HEK293 (cell line): ENCODE data around the gene SKIC8.
A peak's percentile ranks its signal among the peaks of the same experiment; 100 is the strongest.

Experiments
- CTCF ChIA-PET: fragments of 350-600 bp; formaldehyde crosslinking; extraction: SDS; loops from one replicate; lab custom pipeline; 2021; ENCODE audit warnings: antibody characterized with exemption; lab: Yijun Ruan, JAX
- POLR2A ChIA-PET: fragments of 300-600 bp; formaldehyde crosslinking; extraction: SDS; loops from one replicate; lab custom pipeline; 2020; ENCODE audit warnings: antibody characterized with exemption, inconsistent platforms; lab: Yijun Ruan, JAX
- H3K27ac ChIP-seq: fragments of 200-500 bp; sonication (Bioruptor generic); 2 replicates; pipeline ENCODE4 v1.5.1; 2014; ENCODE audit warnings: low read depth, low read length, control low read depth, inconsistent platforms; ENCODE audit errors: extremely low read depth
- H3K36me3 ChIP-seq, 2 experiments: fragments of 200-500 bp in 1 of 2; sonication (Bioruptor generic) in 1 of 2; 1 replicate in 1 of 2; 2 replicates in 1 of 2; pipeline ENCODE4 v1.5.1; 2014 to 2017; ENCODE audit warnings: inconsistent platforms in 2 of 2, low read length in 2 of 2; ENCODE audit not compliant: control insufficient read depth in 2 of 2, insufficient read depth in 1 of 2
- H3K4me1 ChIP-seq: fragments of 200-500 bp; sonication (Bioruptor generic); 2 replicates; pipeline ENCODE4 v1.5.1; 2014; ENCODE audit warnings: mild to moderate bottlenecking, low read length, inconsistent platforms; ENCODE audit not compliant: control insufficient read depth, insufficient read depth
- H3K4me3 ChIP-seq: 2 replicates; pipeline ENCODE4 v1.5.1; 2011; ENCODE audit warnings: low read depth, mild to moderate bottlenecking, control low read depth, low read length, moderate library complexity
- H3K9me3 ChIP-seq: fragments of 200-500 bp; sonication (Bioruptor generic); 2 replicates; pipeline ENCODE4 v1.5.1; 2014; ENCODE audit warnings: low read depth, low read length, inconsistent platforms; ENCODE audit not compliant: control insufficient read depth, insufficient read depth
- ZNF146 ChIP-seq: fragments of 450-650 bp; formaldehyde crosslinking; IDR thresholded peaks from 2 replicates; pipeline ENCODE4 v1.5.1; 2016; ENCODE audit warnings: missing biosample characterization, missing genetic modification characterization
- ZNF350 ChIP-seq: fragments of 450-650 bp; formaldehyde crosslinking; IDR thresholded peaks from 2 replicates; pipeline ENCODE4 v1.5.0; 2017; ENCODE audit warnings: missing biosample characterization, mild to moderate bottlenecking, missing genetic modification characterization
- ZNF37A ChIP-seq: fragments of 450-650 bp; IDR thresholded peaks from 2 replicates; pipeline ENCODE4 v1.5.1; 2018; ENCODE audit warnings: missing biosample characterization, missing genetic modification characterization
- ZNF548 ChIP-seq: fragments of 450-650 bp; formaldehyde crosslinking; IDR thresholded peaks from 2 replicates; pipeline ENCODE4 v1.5.1; 2016; ENCODE audit warnings: missing biosample characterization, missing genetic modification characterization
- ZNF792 ChIP-seq: fragments of 450-650 bp; formaldehyde crosslinking; IDR thresholded peaks from 2 replicates; pipeline ENCODE4 v1.5.1; 2016; ENCODE audit warnings: missing biosample characterization, missing genetic modification characterization
- ZNF830 ChIP-seq: fragments of 450-650 bp; IDR thresholded peaks from 2 replicates; pipeline ENCODE4 v1.5.0; 2018; ENCODE audit warnings: missing biosample characterization, missing genetic modification characterization, low read depth, mild to moderate bottlenecking, moderate library complexity
- TF ChIP-seq, protein P1 (sequence below): fragments of 450-650 bp; formaldehyde crosslinking; IDR thresholded peaks from 2 replicates; pipeline ENCODE4 v1.5.1; 2016; ENCODE audit warnings: missing biosample characterization, missing genetic modification characterization
- TF ChIP-seq, protein P2 (sequence below): fragments of 450-650 bp; formaldehyde crosslinking; IDR thresholded peaks from 2 replicates; pipeline ENCODE4 v1.5.1; 2016; ENCODE audit warnings: missing biosample characterization, missing genetic modification characterization
- TF ChIP-seq, protein P3 (sequence below): fragments of 450-650 bp; formaldehyde crosslinking; IDR thresholded peaks from 2 replicates; pipeline ENCODE4 v1.5.1; 2016; ENCODE audit warnings: missing biosample characterization, missing genetic modification characterization
- TF ChIP-seq, protein P4 (sequence below): fragments of 450-650 bp; formaldehyde crosslinking; IDR thresholded peaks from 2 replicates; pipeline ENCODE4 v1.5.0; 2017; ENCODE audit warnings: missing biosample characterization, missing genetic modification characterization, borderline replicate concordance
- TF ChIP-seq, protein P5 (sequence below): fragments of 450-650 bp; formaldehyde crosslinking; IDR thresholded peaks from 2 replicates; pipeline ENCODE4 v1.5.1; 2017; ENCODE audit warnings: missing biosample characterization, missing genetic modification characterization
- TF ChIP-seq, protein P6 (sequence below): fragments of 450-650 bp; formaldehyde crosslinking; IDR thresholded peaks from 2 replicates; pipeline ENCODE4 v1.5.1; 2016; ENCODE audit warnings: missing biosample characterization, missing genetic modification characterization

SKIC8 gene

DNA sequence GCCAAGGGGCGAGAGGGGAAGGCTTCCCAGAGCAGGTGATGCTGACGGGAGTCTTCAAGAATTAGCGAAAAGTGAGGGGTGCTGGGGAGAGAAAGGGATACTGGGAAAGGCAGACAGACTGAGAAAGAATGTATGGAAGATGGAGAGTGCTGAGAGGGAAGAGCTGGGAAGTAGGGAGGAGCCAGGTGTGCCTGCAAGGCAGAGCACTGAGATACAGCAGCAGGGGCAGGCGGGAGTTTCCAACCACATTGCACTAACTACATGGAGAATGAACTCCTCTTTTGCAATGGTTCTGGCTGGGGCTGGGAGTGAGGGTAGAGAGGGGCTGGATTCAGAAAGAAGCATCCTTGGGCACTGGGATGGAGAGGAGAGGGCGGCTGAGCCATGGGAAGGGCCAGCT lies 24.7 kb upstream of the SKIC8 start:
- TF ChIP-seq ZNF37A (no peak), ZNF792 (tag by site-specific recombination) (no peak), ZNF548 (tag by site-specific recombination) (no peak)
- TF ChIP-seq, protein P1, sequence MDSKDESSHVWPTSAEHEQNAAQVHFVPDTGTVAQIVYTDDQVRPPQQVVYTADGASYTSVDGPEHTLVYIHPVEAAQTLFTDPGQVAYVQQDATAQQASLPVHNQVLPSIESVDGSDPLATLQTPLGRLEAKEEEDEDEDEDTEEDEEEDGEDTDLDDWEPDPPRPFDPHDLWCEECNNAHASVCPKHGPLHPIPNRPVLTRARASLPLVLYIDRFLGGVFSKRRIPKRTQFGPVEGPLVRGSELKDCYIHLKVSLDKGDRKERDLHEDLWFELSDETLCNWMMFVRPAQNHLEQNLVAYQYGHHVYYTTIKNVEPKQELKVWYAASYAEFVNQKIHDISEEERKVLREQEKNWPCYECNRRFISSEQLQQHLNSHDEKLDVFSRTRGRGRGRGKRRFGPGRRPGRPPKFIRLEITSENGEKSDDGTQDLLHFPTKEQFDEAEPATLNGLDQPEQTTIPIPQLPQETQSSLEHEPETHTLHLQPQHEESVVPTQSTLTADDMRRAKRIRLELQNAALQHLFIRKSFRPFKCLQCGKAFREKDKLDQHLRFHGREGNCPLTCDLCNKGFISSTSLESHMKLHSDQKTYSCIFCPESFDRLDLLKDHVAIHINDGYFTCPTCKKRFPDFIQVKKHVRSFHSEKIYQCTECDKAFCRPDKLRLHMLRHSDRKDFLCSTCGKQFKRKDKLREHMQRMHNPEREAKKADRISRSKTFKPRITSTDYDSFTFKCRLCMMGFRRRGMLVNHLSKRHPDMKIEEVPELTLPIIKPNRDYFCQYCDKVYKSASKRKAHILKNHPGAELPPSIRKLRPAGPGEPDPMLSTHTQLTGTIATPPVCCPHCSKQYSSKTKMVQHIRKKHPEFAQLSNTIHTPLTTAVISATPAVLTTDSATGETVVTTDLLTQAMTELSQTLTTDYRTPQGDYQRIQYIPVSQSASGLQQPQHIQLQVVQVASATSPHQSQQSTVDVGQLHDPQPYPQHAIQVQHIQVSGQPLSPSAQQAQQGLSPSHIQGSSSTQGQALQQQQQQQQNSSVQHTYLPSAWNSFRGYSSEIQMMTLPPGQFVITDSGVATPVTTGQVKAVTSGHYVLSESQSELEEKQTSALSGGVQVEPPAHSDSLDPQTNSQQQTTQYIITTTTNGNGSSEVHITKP (tag by site-specific recombination) = peak; percentile 58

DNA sequence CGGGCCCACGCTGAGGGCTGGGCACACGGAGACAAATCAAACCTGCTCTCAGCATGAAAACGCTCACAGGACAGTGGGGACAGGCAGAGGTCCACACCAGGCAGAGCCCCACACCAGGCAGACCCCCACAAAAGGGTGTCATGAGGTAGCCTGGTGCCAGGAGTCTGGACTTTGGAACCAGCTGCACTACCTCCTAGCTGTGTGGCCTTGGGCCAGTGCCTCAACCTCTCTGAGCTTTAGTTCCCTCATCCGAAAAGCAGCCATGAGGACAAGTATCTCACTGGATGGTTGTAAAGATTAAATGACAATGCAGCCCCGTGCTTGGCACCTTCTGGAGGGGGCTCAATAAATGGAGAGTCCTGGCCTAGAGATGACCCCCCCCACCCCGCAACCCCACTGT lies 24.3 kb upstream of the SKIC8 start:
- Histone ChIP-seq H3K4me3 (no peak overlapping the region), H3K36me3 (no peaks in the 10 kb centered on the region), H3K9me3 (no peaks in the 10 kb centered on the region), H3K4me1 (no peaks in the 10 kb centered on the region; the same call in 1 of the 2 replicates), H3K27ac (no peak overlapping the region)
- TF ChIP-seq, protein P2, sequence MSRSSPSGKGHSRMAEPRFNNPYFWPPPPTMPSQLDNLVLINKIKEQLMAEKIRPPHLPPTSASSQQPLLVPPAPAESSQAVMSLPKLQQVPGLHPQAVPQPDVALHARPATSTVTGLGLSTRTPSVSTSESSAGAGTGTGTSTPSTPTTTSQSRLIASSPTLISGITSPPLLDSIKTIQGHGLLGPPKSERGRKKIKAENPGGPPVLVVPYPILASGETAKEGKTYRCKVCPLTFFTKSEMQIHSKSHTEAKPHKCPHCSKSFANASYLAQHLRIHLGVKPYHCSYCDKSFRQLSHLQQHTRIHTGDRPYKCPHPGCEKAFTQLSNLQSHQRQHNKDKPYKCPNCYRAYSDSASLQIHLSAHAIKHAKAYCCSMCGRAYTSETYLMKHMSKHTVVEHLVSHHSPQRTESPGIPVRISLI (tag by site-specific recombination) = no peak
- TF ChIP-seq, protein P3, sequence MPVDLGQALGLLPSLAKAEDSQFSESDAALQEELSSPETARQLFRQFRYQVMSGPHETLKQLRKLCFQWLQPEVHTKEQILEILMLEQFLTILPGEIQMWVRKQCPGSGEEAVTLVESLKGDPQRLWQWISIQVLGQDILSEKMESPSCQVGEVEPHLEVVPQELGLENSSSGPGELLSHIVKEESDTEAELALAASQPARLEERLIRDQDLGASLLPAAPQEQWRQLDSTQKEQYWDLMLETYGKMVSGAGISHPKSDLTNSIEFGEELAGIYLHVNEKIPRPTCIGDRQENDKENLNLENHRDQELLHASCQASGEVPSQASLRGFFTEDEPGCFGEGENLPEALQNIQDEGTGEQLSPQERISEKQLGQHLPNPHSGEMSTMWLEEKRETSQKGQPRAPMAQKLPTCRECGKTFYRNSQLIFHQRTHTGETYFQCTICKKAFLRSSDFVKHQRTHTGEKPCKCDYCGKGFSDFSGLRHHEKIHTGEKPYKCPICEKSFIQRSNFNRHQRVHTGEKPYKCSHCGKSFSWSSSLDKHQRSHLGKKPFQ (tag by site-specific recombination) = no peak
- TF ChIP-seq, protein P4, sequence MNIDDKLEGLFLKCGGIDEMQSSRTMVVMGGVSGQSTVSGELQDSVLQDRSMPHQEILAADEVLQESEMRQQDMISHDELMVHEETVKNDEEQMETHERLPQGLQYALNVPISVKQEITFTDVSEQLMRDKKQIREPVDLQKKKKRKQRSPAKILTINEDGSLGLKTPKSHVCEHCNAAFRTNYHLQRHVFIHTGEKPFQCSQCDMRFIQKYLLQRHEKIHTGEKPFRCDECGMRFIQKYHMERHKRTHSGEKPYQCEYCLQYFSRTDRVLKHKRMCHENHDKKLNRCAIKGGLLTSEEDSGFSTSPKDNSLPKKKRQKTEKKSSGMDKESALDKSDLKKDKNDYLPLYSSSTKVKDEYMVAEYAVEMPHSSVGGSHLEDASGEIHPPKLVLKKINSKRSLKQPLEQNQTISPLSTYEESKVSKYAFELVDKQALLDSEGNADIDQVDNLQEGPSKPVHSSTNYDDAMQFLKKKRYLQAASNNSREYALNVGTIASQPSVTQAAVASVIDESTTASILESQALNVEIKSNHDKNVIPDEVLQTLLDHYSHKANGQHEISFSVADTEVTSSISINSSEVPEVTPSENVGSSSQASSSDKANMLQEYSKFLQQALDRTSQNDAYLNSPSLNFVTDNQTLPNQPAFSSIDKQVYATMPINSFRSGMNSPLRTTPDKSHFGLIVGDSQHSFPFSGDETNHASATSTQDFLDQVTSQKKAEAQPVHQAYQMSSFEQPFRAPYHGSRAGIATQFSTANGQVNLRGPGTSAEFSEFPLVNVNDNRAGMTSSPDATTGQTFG (tag by site-specific recombination) = no peak
- TF ChIP-seq ZNF830 (tag by site-specific recombination) (no peak), ZNF146 (tag by site-specific recombination) (no peak), ZNF350 (tag by site-specific recombination) (no peak), ZNF548 (tag by site-specific recombination) (no peak)
- TF ChIP-seq, protein P5, sequence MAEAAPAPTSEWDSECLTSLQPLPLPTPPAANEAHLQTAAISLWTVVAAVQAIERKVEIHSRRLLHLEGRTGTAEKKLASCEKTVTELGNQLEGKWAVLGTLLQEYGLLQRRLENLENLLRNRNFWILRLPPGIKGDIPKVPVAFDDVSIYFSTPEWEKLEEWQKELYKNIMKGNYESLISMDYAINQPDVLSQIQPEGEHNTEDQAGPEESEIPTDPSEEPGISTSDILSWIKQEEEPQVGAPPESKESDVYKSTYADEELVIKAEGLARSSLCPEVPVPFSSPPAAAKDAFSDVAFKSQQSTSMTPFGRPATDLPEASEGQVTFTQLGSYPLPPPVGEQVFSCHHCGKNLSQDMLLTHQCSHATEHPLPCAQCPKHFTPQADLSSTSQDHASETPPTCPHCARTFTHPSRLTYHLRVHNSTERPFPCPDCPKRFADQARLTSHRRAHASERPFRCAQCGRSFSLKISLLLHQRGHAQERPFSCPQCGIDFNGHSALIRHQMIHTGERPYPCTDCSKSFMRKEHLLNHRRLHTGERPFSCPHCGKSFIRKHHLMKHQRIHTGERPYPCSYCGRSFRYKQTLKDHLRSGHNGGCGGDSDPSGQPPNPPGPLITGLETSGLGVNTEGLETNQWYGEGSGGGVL (tag by site-specific recombination) = no peak
- TF ChIP-seq, protein P6, sequence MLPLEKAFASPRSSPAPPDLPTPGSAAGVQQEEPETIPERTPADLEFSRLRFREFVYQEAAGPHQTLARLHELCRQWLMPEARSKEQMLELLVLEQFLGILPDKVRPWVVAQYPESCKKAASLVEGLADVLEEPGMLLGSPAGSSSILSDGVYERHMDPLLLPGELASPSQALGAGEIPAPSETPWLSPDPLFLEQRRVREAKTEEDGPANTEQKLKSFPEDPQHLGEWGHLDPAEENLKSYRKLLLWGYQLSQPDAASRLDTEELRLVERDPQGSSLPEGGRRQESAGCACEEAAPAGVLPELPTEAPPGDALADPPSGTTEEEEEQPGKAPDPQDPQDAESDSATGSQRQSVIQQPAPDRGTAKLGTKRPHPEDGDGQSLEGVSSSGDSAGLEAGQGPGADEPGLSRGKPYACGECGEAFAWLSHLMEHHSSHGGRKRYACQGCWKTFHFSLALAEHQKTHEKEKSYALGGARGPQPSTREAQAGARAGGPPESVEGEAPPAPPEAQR (tag by site-specific recombination) = no peak
- CTCF ChIA-PET = interaction anchor here (0.7 to 2.7 kb wide), 4 partner anchors 9 to 99 kb away, joined by 3 to 8 read pairs (median 5); no protein-coding TSS in a partner anchor
- POLR2A ChIA-PET = interaction anchor here (1.3 kb wide), 1 partner anchor 114 kb away, joined by 3 read pairs; the partner anchor contains the start of gene IREB2

More for the DNA sequence above, 24.7 kb upstream of the SKIC8 start:
- Histone ChIP-seq H3K9me3 (no peaks in the 10 kb centered on the region), H3K4me1 (no peaks in the 10 kb centered on the region; the same call in 1 of the 2 replicates), H3K36me3 (no peaks in the 10 kb centered on the region), H3K4me3 (no peak overlapping the region), H3K27ac (no peak overlapping the region)
- ChIA-PET POLR2A (no interaction called here), CTCF (interaction anchor here (0.9 to 2.7 kb wide), 2 partner anchors 13 to 99 kb away, joined by 3 to 8 read pairs; no protein-coding TSS in a partner anchor)
